Omental fat pad (tissue), 4 donors: Measurements from ENCODE around the gene SEC23IP. TPM values are rescaled to one million over a fixed set of nuclear protein-coding genes. Genes with fewer than 3 reads are reported as not detected.
A peak's percentile ranks its signal among the peaks of the same experiment; 100 is the strongest.
"Not testable (repeated sequence)": the region's sequence is repeated elsewhere in the genome, so short reads cannot be mapped to it uniquely, and the experiment has no call there.

ENCODE experiments used
- ATAC-seq: fragments of 150-250 bp; one replicate; pipeline ENCODE4 v1.9.1; 2016; ENCODE audit warnings: mild to moderate bottlenecking, moderate library complexity; ENCODE audit not compliant: low FRiP score
- DNase-seq: peaks from one replicate; pipeline ENCODE4 v3.0.0-alpha.2; 2019; ENCODE audit warnings: low spot score
- total RNA-seq, 4 donors: library from RNA; depleted of rRNA; stranded (reverse); fragments of >200 nt; gene quantifications; one replicate each; pipeline ENCODE4 v1.1.0, GENCODE V29; 2016
- TF ChIP-seq, protein P1 (sequence below), 3 donors: fragments of 450-650 bp; IDR thresholded peaks; one replicate each; pipeline ENCODE4 v1.5.1; 2016 to 2017; ENCODE audit warnings: antibody characterized with exemption in 3 of 3, mild to moderate bottlenecking in 3 of 3, moderate library complexity in 2 of 3

The SEC23IP gene
- total RNA-seq, 4 donors from 2014 or later = 15.9 to 37.3 (median 19.7) TPM

DNA sequence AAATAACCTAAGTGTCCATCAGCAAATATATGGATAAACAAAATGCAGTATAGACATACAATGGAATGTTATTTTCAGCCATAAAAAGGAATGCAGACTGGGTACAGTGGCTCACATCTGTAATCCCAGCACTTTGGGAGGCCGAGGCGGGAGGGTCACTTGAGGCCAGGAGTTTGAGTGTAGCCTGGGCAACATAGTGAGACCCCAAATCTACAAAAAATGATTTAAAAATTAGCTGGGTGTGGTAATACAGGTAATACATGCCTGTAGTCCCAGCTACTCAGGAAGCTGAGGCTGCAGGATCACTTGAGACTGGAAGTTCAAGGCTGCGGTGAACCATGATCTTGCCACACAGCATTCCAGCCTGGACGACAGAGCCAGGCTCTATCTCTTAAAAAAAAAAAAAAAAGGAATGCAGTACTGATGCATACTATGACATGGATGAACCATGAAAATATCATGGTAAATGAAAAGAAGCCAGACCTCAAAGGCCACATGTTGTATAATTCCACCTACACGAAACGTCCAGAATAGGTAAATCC, 26.8 kb upstream of the SEC23IP start:
- TF ChIP-seq, protein P1, sequence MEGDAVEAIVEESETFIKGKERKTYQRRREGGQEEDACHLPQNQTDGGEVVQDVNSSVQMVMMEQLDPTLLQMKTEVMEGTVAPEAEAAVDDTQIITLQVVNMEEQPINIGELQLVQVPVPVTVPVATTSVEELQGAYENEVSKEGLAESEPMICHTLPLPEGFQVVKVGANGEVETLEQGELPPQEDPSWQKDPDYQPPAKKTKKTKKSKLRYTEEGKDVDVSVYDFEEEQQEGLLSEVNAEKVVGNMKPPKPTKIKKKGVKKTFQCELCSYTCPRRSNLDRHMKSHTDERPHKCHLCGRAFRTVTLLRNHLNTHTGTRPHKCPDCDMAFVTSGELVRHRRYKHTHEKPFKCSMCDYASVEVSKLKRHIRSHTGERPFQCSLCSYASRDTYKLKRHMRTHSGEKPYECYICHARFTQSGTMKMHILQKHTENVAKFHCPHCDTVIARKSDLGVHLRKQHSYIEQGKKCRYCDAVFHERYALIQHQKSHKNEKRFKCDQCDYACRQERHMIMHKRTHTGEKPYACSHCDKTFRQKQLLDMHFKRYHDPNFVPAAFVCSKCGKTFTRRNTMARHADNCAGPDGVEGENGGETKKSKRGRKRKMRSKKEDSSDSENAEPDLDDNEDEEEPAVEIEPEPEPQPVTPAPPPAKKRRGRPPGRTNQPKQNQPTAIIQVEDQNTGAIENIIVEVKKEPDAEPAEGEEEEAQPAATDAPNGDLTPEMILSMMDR (IDR thresholded peaks at IDR 0.05) = no peak
- no peak for DNase-seq
- no peak for ATAC-seq

DNA sequence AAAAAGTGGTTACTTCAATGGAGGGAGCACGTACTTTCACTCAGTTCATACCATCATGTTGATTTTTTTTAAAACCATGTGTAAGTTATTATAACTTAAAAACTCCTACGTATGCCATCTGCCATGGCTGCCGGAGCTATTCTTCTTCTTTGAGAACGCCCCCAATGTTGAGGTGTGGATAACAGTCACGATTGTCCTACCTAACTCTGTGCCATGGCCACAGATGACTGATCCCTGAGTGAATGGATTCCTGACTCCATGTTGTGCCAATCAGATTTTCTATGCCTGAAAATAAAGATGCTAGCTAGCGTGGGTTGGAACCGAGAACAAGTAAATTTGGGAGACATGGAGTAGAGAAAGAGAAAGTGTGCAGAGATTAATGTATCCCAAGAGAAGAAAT, 25.2 kb upstream of the SEC23IP start:
- no peak for ATAC-seq
- TF ChIP-seq, protein P1 (IDR thresholded peaks at IDR 0.05) = no peak
- DNase-seq = no peak

- not testable (repeated sequence) for DNase-seq, ATAC-seq
Measured at GRCh38 chr10:119869398-119869797, 23.1 kb upstream of the SEC23IP start.

DNA sequence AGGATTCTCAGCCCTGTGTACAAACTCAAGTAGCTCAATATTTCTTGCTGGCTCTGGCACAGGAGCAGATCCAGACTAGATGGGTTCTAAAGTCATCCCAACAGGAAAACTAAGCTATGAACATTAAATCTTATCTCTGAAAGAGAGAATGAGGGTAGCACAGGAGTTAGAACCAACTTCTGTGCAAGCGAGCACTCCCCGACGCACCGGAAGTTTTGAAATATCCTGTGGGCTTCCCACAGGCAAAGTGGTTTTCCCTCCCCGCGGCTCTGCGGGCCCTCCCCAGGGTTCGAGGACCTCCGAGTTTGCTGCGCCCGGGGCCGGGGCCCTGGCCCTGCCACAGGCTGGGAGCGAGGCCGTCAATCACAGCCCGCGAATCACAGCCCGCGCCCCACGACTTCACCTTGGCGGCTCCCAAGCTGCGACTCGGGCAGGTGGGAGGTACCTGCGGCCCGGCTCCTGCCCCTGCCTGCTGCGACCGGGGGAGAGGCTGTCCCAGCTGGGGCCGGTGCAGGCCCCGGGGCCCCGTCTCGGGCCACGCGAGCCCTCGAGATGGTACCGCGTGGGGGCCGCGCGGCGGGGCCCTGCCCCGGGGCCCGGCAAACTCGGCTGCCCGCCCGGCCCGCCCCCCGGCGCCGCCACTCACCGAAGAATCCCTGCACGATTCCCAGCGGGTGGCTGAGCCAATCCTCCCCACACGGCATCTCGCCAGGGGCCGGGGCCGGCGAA, 20.5 kb upstream of the SEC23IP start:
- TF ChIP-seq, protein P1 (IDR thresholded peaks at IDR 0.05) = no peak
- no peak for DNase-seq
- peak; percentile 46 for ATAC-seq

GRCh38 chr10:119872610-119872859, 20.0 kb upstream of the SEC23IP start, which contains the start of gene MCMBP:
MCMBP (minus strand) TSS chr10:119872843; CDS start chr10:119872584, 259 bp downstream.
- DNase-seq (no peak), ATAC-seq (no peak)
- TF ChIP-seq, protein P1 (IDR thresholded peaks at IDR 0.05) = no peak

DNA sequence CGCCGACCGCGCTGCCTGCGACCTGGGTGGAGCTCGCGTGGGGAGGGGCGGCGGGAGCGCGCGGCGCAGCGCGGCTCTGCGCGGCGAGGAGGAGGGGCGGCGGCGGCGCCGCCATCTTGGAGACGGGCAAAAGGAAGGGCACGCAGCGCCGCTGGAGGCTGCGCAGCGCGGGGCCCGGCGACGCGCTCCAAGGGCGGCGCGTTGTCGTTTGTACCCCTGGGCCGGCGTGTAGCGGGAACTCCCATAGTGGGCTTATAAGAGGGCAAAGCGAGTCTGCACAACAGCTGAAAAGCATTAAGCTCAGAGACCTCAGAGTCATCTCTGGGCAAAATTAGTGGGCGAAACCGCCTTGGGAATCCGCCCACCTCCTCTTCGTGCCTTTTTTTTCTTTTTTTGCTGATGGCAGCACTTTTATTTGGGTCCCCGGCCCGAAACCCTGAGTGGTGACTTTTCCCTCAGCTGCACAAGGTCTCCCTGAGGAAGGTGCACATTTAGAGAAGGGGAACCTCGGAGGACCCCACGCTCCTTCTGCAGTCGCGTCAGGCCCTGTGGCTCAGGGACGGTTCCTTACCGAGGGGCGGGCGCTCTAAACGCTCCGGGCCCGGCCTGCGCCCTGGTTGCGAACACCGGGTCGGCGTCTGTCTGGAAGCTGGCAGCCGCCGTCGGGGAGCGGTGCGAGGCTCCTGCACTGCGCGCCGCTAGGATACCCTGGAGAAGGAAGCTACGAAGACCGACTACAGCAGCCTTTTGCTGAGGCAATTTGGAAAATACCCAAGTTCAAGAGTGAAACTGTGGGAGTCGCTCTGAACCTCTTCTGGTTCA, 19.5 kb upstream of the SEC23IP start:
- ATAC-seq (peak; percentile 95), DNase-seq (peak; percentile 28)
- TF ChIP-seq, protein P1 (IDR thresholded peaks at IDR 0.05) = no peak

GRCh38 chr10:119878524-119878923, 14.0 kb upstream of the SEC23IP start:
- no peak for DNase-seq
- ATAC-seq = no peak
- TF ChIP-seq, protein P1 (IDR thresholded peaks at IDR 0.05) = no peak

DNA sequence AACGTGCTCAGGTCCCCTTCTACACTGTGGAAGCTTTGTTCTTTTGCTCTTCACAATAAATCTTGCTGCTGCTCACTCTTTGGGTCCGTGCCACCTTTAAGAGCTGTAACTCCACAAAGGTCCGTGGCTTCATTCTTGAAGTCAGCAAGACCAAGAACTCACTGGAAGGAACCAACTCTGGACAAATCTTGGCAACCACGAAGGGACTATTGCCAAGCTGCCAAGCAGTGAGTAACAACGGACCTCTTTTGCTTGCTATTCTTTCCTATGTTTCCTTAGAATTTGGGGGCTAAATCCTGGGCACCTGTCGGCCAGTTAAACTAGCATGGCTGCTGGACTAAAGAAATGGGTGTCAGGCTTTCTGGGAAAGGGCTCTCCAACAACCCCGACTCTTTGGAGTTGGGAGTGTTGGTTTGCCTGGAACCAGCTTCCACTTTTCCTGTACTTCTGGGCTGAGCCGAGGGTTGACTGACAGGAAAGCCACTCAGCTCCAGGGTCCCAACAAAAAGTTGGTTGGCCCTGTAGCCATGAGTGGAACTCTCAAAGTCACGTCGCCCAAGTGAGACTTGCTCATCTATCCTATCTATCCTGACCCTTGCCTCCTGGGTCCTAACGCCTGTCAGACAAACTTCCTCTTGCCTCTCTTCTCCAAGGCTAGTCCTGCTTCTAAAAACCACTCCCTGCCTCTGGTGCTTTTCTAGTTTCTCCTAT, 8.5 kb upstream of the SEC23IP start:
- DNase-seq, ATAC-seq: not testable (repeated sequence)

- DNase-seq, ATAC-seq: not testable (repeated sequence)
Measured at GRCh38 chr10:119886070-119886469, 6.5 kb upstream of the SEC23IP start.

- not testable (repeated sequence) for DNase-seq, ATAC-seq
Measured at GRCh38 chr10:119888715-119889114, 3.8 kb upstream of the SEC23IP start.

- ATAC-seq, DNase-seq: not testable (repeated sequence)
Measured at GRCh38 chr10:119889201-119889600, 3.3 kb upstream of the SEC23IP start.
